NCI-H146 treated with DMSO at 0.1 percent for 48 hours (cell line): ENCODE data around the gene ELFN1.

Experiments
- DNase-seq: peaks from one replicate; lab custom pipeline; 2025; ENCODE audit not compliant: unreplicated experiment; lab: John Stamatoyannopoulos, UW

ELFN1 gene

GRCh38 chr7:1693991-1694524 is 24.0 kb downstream of the ELFN1 start:
- peak; percentile 20 for DNase-seq

GRCh38 chr7:1694611-1695511 is 24.8 kb downstream of the ELFN1 start:
- no peak for DNase-seq

- DNase-seq: no peak
These were observed 25.9 kb downstream of the ELFN1 start for GRCh38 chr7:1695800-1696454.

GRCh38 chr7:1696671-1697498 is 26.8 kb downstream of the ELFN1 start:
- DNase-seq: no peak

- no peak for DNase-seq
These were observed 27.5 kb downstream of the ELFN1 start for GRCh38 chr7:1697499-1698125.

GRCh38 chr7:1698201-1698600 is 28.1 kb downstream of the ELFN1 start:
- DNase-seq: no peak

GRCh38 chr7:1698951-1699350 is 28.9 kb downstream of the ELFN1 start:
- DNase-seq: no peak

GRCh38 chr7:1700086-1700485 is 30.0 kb downstream of the ELFN1 start:
- DNase-seq: no peak

GRCh38 chr7:1700536-1701333 is 30.7 kb downstream of the ELFN1 start:
- no peak for DNase-seq

GRCh38 chr7:1702652-1703051 is 32.6 kb downstream of the ELFN1 start:
- no peak for DNase-seq

GRCh38 chr7:1703441-1703840 is 33.4 kb downstream of the ELFN1 start:
- DNase-seq: no peak

- DNase-seq: no peak
These were observed 34.1 kb downstream of the ELFN1 start for GRCh38 chr7:1703871-1704810.

GRCh38 chr7:1704811-1705738 is 35.0 kb downstream of the ELFN1 start:
- no peak for DNase-seq

- DNase-seq: no peak
These were observed 35.8 kb downstream of the ELFN1 start for GRCh38 chr7:1705856-1706255.

GRCh38 chr7:1706381-1706720 is 36.3 kb downstream of the ELFN1 start:
- no peak for DNase-seq

- DNase-seq: no peak
These were observed 36.9 kb downstream of the ELFN1 start for GRCh38 chr7:1706721-1707613.
